Suprapubic skin (tissue), 4 donors: Measurements from ENCODE around the gene RGS4. TPM values are rescaled to one million over a fixed set of nuclear protein-coding genes. Genes with fewer than 3 reads are reported as not detected.

ENCODE experiments used
- DNase-seq, 2 donors: peaks; one replicate each; pipeline ENCODE4 v3.0.0-alpha.2; 2019; ENCODE audit warnings: low spot score in 2 of 2
- H3K27ac ChIP-seq: fragments of 200-600 bp; sonication (generic); one replicate; pipeline ENCODE4 v1.5.1; 2019
- H3K27me3 ChIP-seq: fragments of 200-600 bp; sonication (generic); one replicate; pipeline ENCODE4 v1.5.1; 2019
- H3K36me3 ChIP-seq: fragments of 200-600 bp; sonication (generic); one replicate; pipeline ENCODE4 v1.5.1; 2019
- H3K4me1 ChIP-seq: fragments of 200-600 bp; sonication (generic); one replicate; pipeline ENCODE4 v1.5.1; 2019
- H3K4me3 ChIP-seq: fragments of 200-600 bp; sonication (generic); one replicate; pipeline ENCODE4 v1.5.1; 2019; ENCODE audit warnings: mild to moderate bottlenecking
- H3K9me3 ChIP-seq: fragments of 200-600 bp; sonication (generic); one replicate; pipeline ENCODE4 v1.5.1; 2019
- EP300 ChIP-seq: sonication (generic); formaldehyde crosslinking; IDR thresholded peaks from one replicate; pipeline ENCODE4 v1.6.1; 2017; ENCODE audit warnings: antibody characterized with exemption
- POLR2A ChIP-seq, 2 donors: fragments of 450-650 bp; IDR thresholded peaks; one replicate each; pipeline ENCODE4 v1.6.1; 2017; ENCODE audit warnings: antibody characterized with exemption in 2 of 2, mild to moderate bottlenecking in 2 of 2, moderate library complexity in 2 of 2
- POLR2AphosphoS5 ChIP-seq, 3 donors: sonication (generic); formaldehyde crosslinking; IDR thresholded peaks; one replicate each; pipeline ENCODE4 v1.6.1; 2017; ENCODE audit warnings: antibody characterized with exemption in 3 of 3
- WGBS: methylation state at CpG from one replicate; pipeline ENCODE4 v1.1.5; 2018; 5-methylcytosine and 5-hydroxymethylcytosine counted together
- total RNA-seq, 4 donors: library from RNA; depleted of rRNA; stranded (reverse); fragments of >200 nt; gene quantifications; one replicate each; pipeline ENCODE4 v1.1.0, GENCODE V29; 2016
- TF ChIP-seq, protein P1 (sequence below), 2 donors: fragments of 200-600 bp in 1 of 2; fragments of 450-650 bp in 1 of 2; sonication (generic) in 1 of 2; IDR thresholded peaks; one replicate each; pipeline ENCODE4 v1.5.1; 2016 to 2019; ENCODE audit warnings: antibody characterized with exemption in 2 of 2, mild to moderate bottlenecking in 1 of 2, moderate library complexity in 1 of 2

RGS4 gene
- total RNA-seq, 4 donors from 2014 or later, result not detected

DNA sequence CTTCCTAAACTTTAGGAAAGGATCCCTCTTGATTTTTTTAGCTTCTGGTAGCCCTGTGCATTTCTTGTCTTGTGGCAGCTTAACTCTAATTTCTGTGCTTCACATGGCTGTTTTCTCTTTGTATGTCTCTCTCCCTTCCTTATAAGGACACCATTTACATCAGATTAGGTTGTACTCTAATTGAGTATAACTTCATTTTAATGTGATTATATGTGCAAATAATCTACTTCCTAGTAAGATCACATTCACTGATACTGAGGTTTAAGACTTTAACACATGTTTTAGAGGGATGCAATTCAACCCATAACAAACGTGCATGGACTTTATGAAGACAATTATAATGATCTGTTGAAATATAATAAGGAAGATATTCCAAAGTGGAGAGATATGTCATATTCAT, 46.7 kb downstream of the RGS4 start:
- no peaks in the 10 kb centered on the region for H3K36me3 ChIP-seq
- WGBS, result 59% methylated on average over 1 of the region's 1 CpG
- H3K4me3 ChIP-seq, result no peak overlapping the region
- no peak for DNase-seq
- TF ChIP-seq, protein P1, sequence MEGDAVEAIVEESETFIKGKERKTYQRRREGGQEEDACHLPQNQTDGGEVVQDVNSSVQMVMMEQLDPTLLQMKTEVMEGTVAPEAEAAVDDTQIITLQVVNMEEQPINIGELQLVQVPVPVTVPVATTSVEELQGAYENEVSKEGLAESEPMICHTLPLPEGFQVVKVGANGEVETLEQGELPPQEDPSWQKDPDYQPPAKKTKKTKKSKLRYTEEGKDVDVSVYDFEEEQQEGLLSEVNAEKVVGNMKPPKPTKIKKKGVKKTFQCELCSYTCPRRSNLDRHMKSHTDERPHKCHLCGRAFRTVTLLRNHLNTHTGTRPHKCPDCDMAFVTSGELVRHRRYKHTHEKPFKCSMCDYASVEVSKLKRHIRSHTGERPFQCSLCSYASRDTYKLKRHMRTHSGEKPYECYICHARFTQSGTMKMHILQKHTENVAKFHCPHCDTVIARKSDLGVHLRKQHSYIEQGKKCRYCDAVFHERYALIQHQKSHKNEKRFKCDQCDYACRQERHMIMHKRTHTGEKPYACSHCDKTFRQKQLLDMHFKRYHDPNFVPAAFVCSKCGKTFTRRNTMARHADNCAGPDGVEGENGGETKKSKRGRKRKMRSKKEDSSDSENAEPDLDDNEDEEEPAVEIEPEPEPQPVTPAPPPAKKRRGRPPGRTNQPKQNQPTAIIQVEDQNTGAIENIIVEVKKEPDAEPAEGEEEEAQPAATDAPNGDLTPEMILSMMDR (IDR thresholded peaks at IDR 0.05), result no peak
- TF ChIP-seq POLR2A (IDR thresholded peaks at IDR 0.05) (no peak), POLR2AphosphoS5 (IDR thresholded peaks at IDR 0.05) (no peak), EP300 (no peak)
- H3K27ac ChIP-seq, result no peak overlapping the region
- no peaks in the 10 kb centered on the region for H3K4me1 ChIP-seq
- no peaks in the 10 kb centered on the region for H3K9me3 ChIP-seq
- H3K27me3 ChIP-seq, result no peaks in the 10 kb centered on the region

- H3K9me3 ChIP-seq, result no peaks in the 10 kb centered on the region
- no peaks in the 10 kb centered on the region for H3K36me3 ChIP-seq
- H3K4me3 ChIP-seq, result no peak overlapping the region
- H3K27ac ChIP-seq, result no peak overlapping the region
- no peaks in the 10 kb centered on the region for H3K4me1 ChIP-seq
- TF ChIP-seq EP300, result no peak
- no peak for TF ChIP-seq POLR2AphosphoS5 (IDR thresholded peaks at IDR 0.05)
- no peak for DNase-seq
- no peaks in the 10 kb centered on the region for H3K27me3 ChIP-seq
Measured at GRCh38 chr1:163119707-163120106, 50.5 kb downstream of the RGS4 start.

DNA sequence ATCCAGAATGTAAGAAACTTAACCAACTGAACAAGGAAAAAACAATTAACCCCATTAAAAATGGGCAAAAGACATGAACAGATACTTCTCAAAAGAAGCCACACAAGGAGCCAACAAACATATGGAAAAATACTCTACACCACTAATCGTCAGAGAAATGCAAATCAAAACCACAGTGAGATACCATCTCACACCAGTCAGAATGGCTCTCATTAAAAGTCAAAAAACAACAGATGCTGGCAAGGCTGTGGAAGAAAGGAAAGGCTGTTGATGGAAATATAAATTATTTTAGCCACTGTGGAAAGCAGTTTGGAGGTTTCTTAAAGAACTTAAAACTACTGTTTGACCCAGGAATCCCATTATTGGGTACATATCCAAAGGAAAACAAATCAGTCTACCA, 51.2 kb downstream of the RGS4 start:
- DNase-seq, result no peak
- Histone ChIP-seq H3K27ac (no peak overlapping the region), H3K4me3 (no peak overlapping the region), H3K9me3 (no peaks in the 10 kb centered on the region), H3K27me3 (no peaks in the 10 kb centered on the region), H3K36me3 (no peaks in the 10 kb centered on the region), H3K4me1 (no peaks in the 10 kb centered on the region)
- WGBS, result 21% methylated on average over 1 of the region's 1 CpG
- TF ChIP-seq EP300 (no peak), POLR2AphosphoS5 (IDR thresholded peaks at IDR 0.05) (no peak), POLR2A (IDR thresholded peaks at IDR 0.05) (no peak)
- TF ChIP-seq, protein P1 (IDR thresholded peaks at IDR 0.05), result no peak

GRCh38 chr1:163124812-163125211, 55.7 kb downstream of the RGS4 start:
- H3K27me3 ChIP-seq, result no peaks in the 10 kb centered on the region
- 66% methylated on average over 4 of the region's 4 CpGs for WGBS
- TF ChIP-seq, protein P1 (IDR thresholded peaks at IDR 0.05), result no peak
- TF ChIP-seq POLR2AphosphoS5 (IDR thresholded peaks at IDR 0.05) (no peak), EP300 (no peak), POLR2A (IDR thresholded peaks at IDR 0.05) (no peak)
- no peak overlapping the region for H3K4me3 ChIP-seq
- H3K4me1 ChIP-seq, result no peaks in the 10 kb centered on the region
- H3K36me3 ChIP-seq, result no peaks in the 10 kb centered on the region
- no peak overlapping the region for H3K27ac ChIP-seq
- no peaks in the 10 kb centered on the region for H3K9me3 ChIP-seq
- no peak for DNase-seq

Other genes starting within 250 kb of the RGS4 start
- not detected for gene CCDC190, start 208.2 kb upstream of the RGS4 start, total RNA-seq
- gene RGS5, start 133.6 kb downstream of the RGS4 start, total RNA-seq, result 10 to 100 TPM in 3 of 4 donors, 1 to 10 TPM in 1; 7.0 to 32.9 (median 21.8) TPM